Measurements from ENCODE around the gene RAB33B.

DNA sequence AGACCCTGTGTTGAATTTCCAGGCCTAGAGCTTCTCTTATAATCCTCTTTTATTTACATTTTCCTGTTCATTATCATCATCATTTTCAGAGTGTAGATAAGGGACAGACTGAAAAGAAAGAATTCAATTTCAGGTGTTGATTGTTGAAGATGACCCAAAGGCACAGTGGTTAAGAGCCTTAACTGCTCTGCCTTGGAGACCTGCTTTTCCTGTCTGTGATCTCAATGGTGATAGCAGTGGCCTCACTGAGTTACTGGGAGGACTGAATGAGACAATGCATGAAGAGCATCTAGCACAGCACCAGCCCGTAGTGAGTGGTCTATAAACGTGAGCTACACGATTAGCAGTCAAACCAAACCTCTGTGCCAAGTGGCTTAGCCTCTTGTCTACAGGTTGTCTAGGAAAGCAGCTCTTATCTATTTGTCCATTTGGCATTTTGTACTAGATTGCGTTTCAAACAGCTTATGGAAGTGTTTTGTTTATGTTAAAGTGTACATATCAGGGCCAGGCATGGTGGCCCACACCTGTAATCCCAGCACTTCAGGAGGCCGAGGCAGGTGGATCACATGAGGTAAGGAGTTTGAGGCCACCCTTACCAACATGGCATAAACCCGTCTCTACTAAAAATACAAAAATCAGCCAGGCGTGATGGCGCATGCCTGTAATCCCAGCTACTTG is 60.6 kb downstream of the RAB33B start:
- TF ChIP-seq EZH2 (IDR thresholded peaks at IDR 0.05; ENCODE audit: borderline replicate concordance, low read length), result no peak
- TF ChIP-seq, protein P1, sequence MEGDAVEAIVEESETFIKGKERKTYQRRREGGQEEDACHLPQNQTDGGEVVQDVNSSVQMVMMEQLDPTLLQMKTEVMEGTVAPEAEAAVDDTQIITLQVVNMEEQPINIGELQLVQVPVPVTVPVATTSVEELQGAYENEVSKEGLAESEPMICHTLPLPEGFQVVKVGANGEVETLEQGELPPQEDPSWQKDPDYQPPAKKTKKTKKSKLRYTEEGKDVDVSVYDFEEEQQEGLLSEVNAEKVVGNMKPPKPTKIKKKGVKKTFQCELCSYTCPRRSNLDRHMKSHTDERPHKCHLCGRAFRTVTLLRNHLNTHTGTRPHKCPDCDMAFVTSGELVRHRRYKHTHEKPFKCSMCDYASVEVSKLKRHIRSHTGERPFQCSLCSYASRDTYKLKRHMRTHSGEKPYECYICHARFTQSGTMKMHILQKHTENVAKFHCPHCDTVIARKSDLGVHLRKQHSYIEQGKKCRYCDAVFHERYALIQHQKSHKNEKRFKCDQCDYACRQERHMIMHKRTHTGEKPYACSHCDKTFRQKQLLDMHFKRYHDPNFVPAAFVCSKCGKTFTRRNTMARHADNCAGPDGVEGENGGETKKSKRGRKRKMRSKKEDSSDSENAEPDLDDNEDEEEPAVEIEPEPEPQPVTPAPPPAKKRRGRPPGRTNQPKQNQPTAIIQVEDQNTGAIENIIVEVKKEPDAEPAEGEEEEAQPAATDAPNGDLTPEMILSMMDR (IDR thresholded peaks at IDR 0.05; ENCODE audit: low read length), result no peak

All from OCI-LY1 (cell line).